ENCODE results near the gene BACE2. TPM values are rescaled to one million over a fixed set of nuclear protein-coding genes. Genes with fewer than 3 reads are reported as not detected.

BACE2 gene
- polyA plus RNA-seq, 1 donor (not counting 4 experiments of a cell fraction or from before 2014, with no cell fraction given), result 130 TPM

DNA sequence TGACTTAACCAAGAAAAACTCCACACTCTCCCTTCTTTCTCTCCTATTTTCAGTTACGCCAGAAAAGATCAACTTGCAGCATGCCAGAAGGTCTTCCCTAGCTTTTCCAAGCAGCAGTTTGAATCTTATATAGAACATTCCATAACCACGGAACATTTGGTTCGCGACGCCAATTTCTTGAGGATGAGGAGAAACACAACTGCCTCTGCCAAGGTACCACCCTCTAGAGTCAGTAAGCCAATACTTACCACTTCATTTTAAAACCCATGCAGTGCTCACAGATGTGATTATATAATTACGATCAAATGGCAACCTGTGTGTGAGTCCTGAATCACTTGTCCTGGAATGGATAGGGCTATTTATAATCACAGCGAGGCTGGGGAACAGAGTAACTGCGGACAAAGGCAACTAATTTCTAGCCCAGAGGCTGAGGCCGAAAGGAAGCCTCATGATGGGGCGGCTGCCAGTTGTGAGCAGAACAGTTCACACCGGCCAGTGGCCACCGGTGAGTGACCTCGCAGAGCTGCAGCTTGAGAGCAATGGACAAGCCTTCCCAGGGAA lies 43.2 kb upstream of the BACE2 start:
- dilution Hi-C loops (cut with MboI; ENCODE audit: extremely low pct_ligation_motif_present, low sequenced_read_pairs), result no loop called here
- peak overlapping the region; percentile 51 for H2AFZ ChIP-seq (ENCODE audit: control insufficient read depth, low read length)
- H3K4me3 ChIP-seq (ENCODE audit: control insufficient read depth in 2 of 3, extremely low read depth in 1 of 3, insufficient read depth in 2 of 3, low read depth in 1 of 3, low read length in 3 of 3), result peak overlapping the region in 1 of 3 experiments; percentile 20
- H3K27ac ChIP-seq (ENCODE audit: control insufficient read depth, insufficient read depth, low read length), result no peak overlapping the region
- peaks cover 9% of the 10 kb centered on the region for H3K4me1 ChIP-seq (ENCODE audit: control insufficient read depth, extremely low read depth, insufficient read depth, low read length)
- H3K27me3 ChIP-seq (ENCODE audit: control insufficient read depth, extremely low read depth, insufficient read depth, low read length), result peaks cover 25% of the 10 kb centered on the region
- no peak for TF ChIP-seq EZH2 (IDR thresholded peaks at IDR 0.05; ENCODE audit: low read length)
- TF ChIP-seq, protein P1, sequence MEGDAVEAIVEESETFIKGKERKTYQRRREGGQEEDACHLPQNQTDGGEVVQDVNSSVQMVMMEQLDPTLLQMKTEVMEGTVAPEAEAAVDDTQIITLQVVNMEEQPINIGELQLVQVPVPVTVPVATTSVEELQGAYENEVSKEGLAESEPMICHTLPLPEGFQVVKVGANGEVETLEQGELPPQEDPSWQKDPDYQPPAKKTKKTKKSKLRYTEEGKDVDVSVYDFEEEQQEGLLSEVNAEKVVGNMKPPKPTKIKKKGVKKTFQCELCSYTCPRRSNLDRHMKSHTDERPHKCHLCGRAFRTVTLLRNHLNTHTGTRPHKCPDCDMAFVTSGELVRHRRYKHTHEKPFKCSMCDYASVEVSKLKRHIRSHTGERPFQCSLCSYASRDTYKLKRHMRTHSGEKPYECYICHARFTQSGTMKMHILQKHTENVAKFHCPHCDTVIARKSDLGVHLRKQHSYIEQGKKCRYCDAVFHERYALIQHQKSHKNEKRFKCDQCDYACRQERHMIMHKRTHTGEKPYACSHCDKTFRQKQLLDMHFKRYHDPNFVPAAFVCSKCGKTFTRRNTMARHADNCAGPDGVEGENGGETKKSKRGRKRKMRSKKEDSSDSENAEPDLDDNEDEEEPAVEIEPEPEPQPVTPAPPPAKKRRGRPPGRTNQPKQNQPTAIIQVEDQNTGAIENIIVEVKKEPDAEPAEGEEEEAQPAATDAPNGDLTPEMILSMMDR (optimal IDR thresholded peaks at IDR 0.05 in 1 of 3, IDR thresholded peaks at IDR 0.05 in 1 of 3, conservative IDR thresholded peaks at IDR 0.05 in 1 of 3; ENCODE audit: extremely low read depth in 1 of 3, insufficient read depth in 2 of 3, low read length in 3 of 3), result no peak
- no peaks in the 10 kb centered on the region for H3K36me3 ChIP-seq (ENCODE audit: control insufficient read depth in 2 of 2, extremely low read depth in 1 of 2, insufficient read depth in 2 of 2, low read length in 2 of 2)
- H3K4me2 ChIP-seq (ENCODE audit: control insufficient read depth, extremely low read depth, insufficient read depth, low read depth, low read length), result peak overlapping the region; percentile 58
- FAIRE-seq (peak; percentile 41), DNase-seq (ENCODE audit: low read depth, low spot score) (no peak)
- H3K9ac ChIP-seq (ENCODE audit: control insufficient read depth, extremely low read depth, insufficient read depth, low read length), result no peak overlapping the region
- no peaks in the 10 kb centered on the region for H3K79me2 ChIP-seq (ENCODE audit: control insufficient read depth, insufficient read depth, low read length)
- no peaks in the 10 kb centered on the region for H3K9me3 ChIP-seq (ENCODE audit: control insufficient read depth, low read depth, low read length)
- no peaks in the 10 kb centered on the region for H4K20me1 ChIP-seq (ENCODE audit: control insufficient read depth, extremely low read depth, insufficient read depth, low read length)
- H3K9me1 ChIP-seq (ENCODE audit: control insufficient read depth, extremely low read depth, insufficient read depth, low read length), result no peaks in the 10 kb centered on the region

DNA sequence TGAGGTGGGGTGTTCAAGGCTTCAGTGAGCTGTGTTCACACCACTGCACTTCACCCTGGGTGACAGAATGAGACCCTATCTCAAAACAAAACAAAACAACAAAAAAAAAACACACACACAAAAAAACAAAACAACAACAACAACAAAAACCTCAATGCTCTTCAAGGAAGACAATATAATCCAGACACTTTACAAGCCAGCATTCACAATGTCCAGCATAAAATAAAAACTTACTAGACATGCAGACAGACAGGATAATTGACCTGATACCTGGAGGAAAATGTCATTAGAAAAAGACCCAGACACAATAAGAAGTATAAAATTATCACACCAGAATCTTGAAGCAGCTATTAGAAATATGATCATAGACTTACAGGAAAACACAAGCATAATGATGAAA lies 39.0 kb upstream of the BACE2 start:
- Histone ChIP-seq H3K9me1 (ENCODE audit: control insufficient read depth, extremely low read depth, insufficient read depth, low read length) (no peaks in the 10 kb centered on the region), H3K36me3 (ENCODE audit: control insufficient read depth in 2 of 2, extremely low read depth in 1 of 2, insufficient read depth in 2 of 2, low read length in 2 of 2) (no peaks in the 10 kb centered on the region), H3K4me3 (ENCODE audit: control insufficient read depth in 2 of 3, extremely low read depth in 1 of 3, insufficient read depth in 2 of 3, low read depth in 1 of 3, low read length in 3 of 3) (no peak overlapping the region), H3K4me1 (ENCODE audit: control insufficient read depth, extremely low read depth, insufficient read depth, low read length) (peaks cover 9% of the 10 kb centered on the region), H4K20me1 (ENCODE audit: control insufficient read depth, extremely low read depth, insufficient read depth, low read length) (no peaks in the 10 kb centered on the region), H3K27me3 (ENCODE audit: control insufficient read depth, extremely low read depth, insufficient read depth, low read length) (peaks cover 11% of the 10 kb centered on the region), H3K9ac (ENCODE audit: control insufficient read depth, extremely low read depth, insufficient read depth, low read length) (no peak overlapping the region), H3K27ac (ENCODE audit: control insufficient read depth, insufficient read depth, low read length) (no peak overlapping the region), H2AFZ (ENCODE audit: control insufficient read depth, low read length) (no peak overlapping the region), H3K9me3 (ENCODE audit: control insufficient read depth, low read depth, low read length) (no peaks in the 10 kb centered on the region), H3K79me2 (ENCODE audit: control insufficient read depth, insufficient read depth, low read length) (no peaks in the 10 kb centered on the region), H3K4me2 (ENCODE audit: control insufficient read depth, extremely low read depth, insufficient read depth, low read depth, low read length) (no peak overlapping the region)
- no peak for DNase-seq (ENCODE audit: low read depth, low spot score)
- dilution Hi-C loops (cut with MboI; ENCODE audit: extremely low pct_ligation_motif_present, low sequenced_read_pairs), result no loop called here
- FAIRE-seq, result no peak
- no peak for TF ChIP-seq EZH2 (IDR thresholded peaks at IDR 0.05; ENCODE audit: low read length)
- TF ChIP-seq, protein P1 (optimal IDR thresholded peaks at IDR 0.05 in 1 of 3, IDR thresholded peaks at IDR 0.05 in 1 of 3, conservative IDR thresholded peaks at IDR 0.05 in 1 of 3; ENCODE audit: extremely low read depth in 1 of 3, insufficient read depth in 2 of 3, low read length in 3 of 3), result no peak

All from keratinocyte (primary cell).